ENCODE results near the gene IFI27L2. TPM values are rescaled to one million over a fixed set of nuclear protein-coding genes. Genes with fewer than 3 reads are reported as not detected.

The IFI27L2 gene
- total and polyA plus RNA-seq, 2 experiments from 2014 or later, result 91.5 to 95.1 TPM

DNA sequence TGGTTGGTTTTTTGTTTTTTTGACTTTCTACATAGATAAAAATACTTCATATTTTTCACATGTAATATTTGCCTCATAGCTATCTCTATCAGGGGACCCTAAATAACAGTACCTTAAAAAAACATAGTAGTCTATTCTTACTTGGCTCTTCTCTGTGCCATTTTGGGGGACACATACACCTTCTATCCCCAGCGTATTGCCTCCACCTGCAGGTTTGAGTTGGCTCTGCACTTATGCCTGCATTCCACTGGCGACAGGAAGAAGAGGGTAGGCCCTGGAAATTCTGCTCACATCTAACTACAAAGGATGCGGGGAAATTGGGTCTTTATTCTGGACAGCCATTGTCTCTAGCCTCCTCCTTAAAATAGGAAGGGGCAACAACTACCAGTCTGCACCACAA, 13.8 kb upstream of the IFI27L2 start:
- no peak overlapping the region for H3K27ac ChIP-seq
- no peak overlapping the region for H2AFZ ChIP-seq
- TF ChIP-seq CTCF (IDR thresholded peaks at IDR 0.05; ENCODE audit: poor library complexity) (peak; percentile 15), EZH2 (IDR thresholded peaks at IDR 0.05; ENCODE audit: borderline replicate concordance) (no peak)
- 66% methylated on average over 3 of the region's 3 CpGs for WGBS (ENCODE audit: low lambda C conversion rate, missing lambda C conversion rate)
- no peaks in the 10 kb centered on the region for H3K9me2 ChIP-seq (replicated peaks; ENCODE audit: insufficient read depth)
- H3K4me3 ChIP-seq, result no peak overlapping the region
- H3K36me3 ChIP-seq (replicated peaks; ENCODE audit: insufficient read depth, low read depth), result no peaks in the 10 kb centered on the region
- H3K9me3 ChIP-seq (ENCODE audit: low read depth), result no peaks in the 10 kb centered on the region
- H3K27me3 ChIP-seq, result no peaks in the 10 kb centered on the region
- DNase-seq (ENCODE audit: low spot score), result no peak
- no peaks in the 10 kb centered on the region for H3K4me1 ChIP-seq (ENCODE audit: insufficient read depth)
- no peaks in the 10 kb centered on the region for H4K20me1 ChIP-seq (ENCODE audit: insufficient read depth, poor library complexity, severe bottlenecking)
- H3K79me2 ChIP-seq, result no peaks in the 10 kb centered on the region
- no peak overlapping the region for H3K4me2 ChIP-seq

GRCh38 chr14:94142836-94143235, 13.4 kb upstream of the IFI27L2 start:
- no peak overlapping the region for H3K27ac ChIP-seq
- no peak for TF ChIP-seq EZH2 (IDR thresholded peaks at IDR 0.05; ENCODE audit: borderline replicate concordance)
- TF ChIP-seq EZH2phosphoT487 (IDR thresholded peaks at IDR 0.05; ENCODE audit: low read depth, severe bottlenecking, unreplicated experiment), result no peak
- TF ChIP-seq CTCF (IDR thresholded peaks at IDR 0.05; ENCODE audit: poor library complexity), result no peak
- DNase-seq (ENCODE audit: low spot score), result no peak
- no peaks in the 10 kb centered on the region for H3K79me2 ChIP-seq
- no peaks in the 10 kb centered on the region for H3K9me2 ChIP-seq (replicated peaks; ENCODE audit: insufficient read depth)
- H3K27me3 ChIP-seq, result no peaks in the 10 kb centered on the region
- H3K4me3 ChIP-seq, result no peak overlapping the region
- whole genome bisulfite sequencing (ENCODE audit: low lambda C conversion rate, missing lambda C conversion rate), result 87% methylated on average over 1 of the region's 1 CpG
- H3K4me1 ChIP-seq (ENCODE audit: insufficient read depth), result no peaks in the 10 kb centered on the region
- H2AFZ ChIP-seq, result no peak overlapping the region
- no peaks in the 10 kb centered on the region for H4K20me1 ChIP-seq (ENCODE audit: insufficient read depth, poor library complexity, severe bottlenecking)
- H3K4me2 ChIP-seq, result no peak overlapping the region
- H3K36me3 ChIP-seq (replicated peaks; ENCODE audit: insufficient read depth, low read depth), result no peaks in the 10 kb centered on the region
- H3K9me3 ChIP-seq (ENCODE audit: low read depth), result no peaks in the 10 kb centered on the region

GRCh38 chr14:94142247-94142646, 12.8 kb upstream of the IFI27L2 start:
- H3K27ac ChIP-seq, result no peak overlapping the region
- no peaks in the 10 kb centered on the region for H3K4me1 ChIP-seq (ENCODE audit: insufficient read depth)
- H2AFZ ChIP-seq, result no peak overlapping the region
- no peak overlapping the region for H3K4me2 ChIP-seq
- WGBS (ENCODE audit: low lambda C conversion rate, missing lambda C conversion rate), result 74% methylated on average over 3 of the region's 3 CpGs
- H3K79me2 ChIP-seq, result no peaks in the 10 kb centered on the region
- no peak for TF ChIP-seq EZH2 (IDR thresholded peaks at IDR 0.05; ENCODE audit: borderline replicate concordance)
- TF ChIP-seq EZH2phosphoT487 (IDR thresholded peaks at IDR 0.05; ENCODE audit: low read depth, severe bottlenecking, unreplicated experiment), result no peak
- TF ChIP-seq CTCF (IDR thresholded peaks at IDR 0.05; ENCODE audit: poor library complexity), result no peak
- no peaks in the 10 kb centered on the region for H3K9me3 ChIP-seq (ENCODE audit: low read depth)
- no peaks in the 10 kb centered on the region for H3K36me3 ChIP-seq (replicated peaks; ENCODE audit: insufficient read depth, low read depth)
- no peaks in the 10 kb centered on the region for H3K9me2 ChIP-seq (replicated peaks; ENCODE audit: insufficient read depth)
- no peak overlapping the region for H3K4me3 ChIP-seq
- no peaks in the 10 kb centered on the region for H3K27me3 ChIP-seq
- no peak for DNase-seq (ENCODE audit: low spot score)
- no peaks in the 10 kb centered on the region for H4K20me1 ChIP-seq (ENCODE audit: insufficient read depth, poor library complexity, severe bottlenecking)

GRCh38 chr14:94139421-94139820, 10.0 kb upstream of the IFI27L2 start:
- Histone ChIP-seq H4K20me1 (ENCODE audit: insufficient read depth, poor library complexity, severe bottlenecking) (no peaks in the 10 kb centered on the region), H3K36me3 (replicated peaks; ENCODE audit: insufficient read depth, low read depth) (no peaks in the 10 kb centered on the region), H3K9me2 (replicated peaks; ENCODE audit: insufficient read depth) (no peaks in the 10 kb centered on the region), H3K27me3 (no peaks in the 10 kb centered on the region), H3K4me1 (ENCODE audit: insufficient read depth) (no peaks in the 10 kb centered on the region), H2AFZ (no peak overlapping the region), H3K79me2 (no peaks in the 10 kb centered on the region), H3K27ac (no peak overlapping the region), H3K4me3 (no peak overlapping the region), H3K4me2 (no peak overlapping the region), H3K9me3 (ENCODE audit: low read depth) (no peaks in the 10 kb centered on the region)
- DNase-seq (ENCODE audit: low spot score), result no peak
- no peak for TF ChIP-seq EZH2 (IDR thresholded peaks at IDR 0.05; ENCODE audit: borderline replicate concordance)
- TF ChIP-seq EZH2phosphoT487 (IDR thresholded peaks at IDR 0.05; ENCODE audit: low read depth, severe bottlenecking, unreplicated experiment), result no peak
- TF ChIP-seq CTCF (IDR thresholded peaks at IDR 0.05; ENCODE audit: poor library complexity), result no peak
- WGBS (ENCODE audit: low lambda C conversion rate, missing lambda C conversion rate), result 85% methylated on average over 5 of the region's 5 CpGs
